GM10266 (cell line): Measurements from ENCODE around the gene SASH1.

Experiments used
- DNase-seq: peaks from one replicate; pipeline ENCODE4 v3.0.0; 2012; ENCODE audit errors: extremely low spot score
- TF ChIP-seq, protein P1 (sequence below): IDR thresholded peaks from 2 replicates; pipeline ENCODE4 v1.5.1; 2012; ENCODE audit warnings: mild to moderate bottlenecking, low read depth; ENCODE audit not compliant: control insufficient read depth, insufficient read depth; ENCODE audit errors: missing control alignments

The SASH1 gene

GRCh38 chr6:148395583-148396101 is 53.0 kb downstream of the SASH1 start:
- DNase-seq: no peak
- TF ChIP-seq, protein P1, sequence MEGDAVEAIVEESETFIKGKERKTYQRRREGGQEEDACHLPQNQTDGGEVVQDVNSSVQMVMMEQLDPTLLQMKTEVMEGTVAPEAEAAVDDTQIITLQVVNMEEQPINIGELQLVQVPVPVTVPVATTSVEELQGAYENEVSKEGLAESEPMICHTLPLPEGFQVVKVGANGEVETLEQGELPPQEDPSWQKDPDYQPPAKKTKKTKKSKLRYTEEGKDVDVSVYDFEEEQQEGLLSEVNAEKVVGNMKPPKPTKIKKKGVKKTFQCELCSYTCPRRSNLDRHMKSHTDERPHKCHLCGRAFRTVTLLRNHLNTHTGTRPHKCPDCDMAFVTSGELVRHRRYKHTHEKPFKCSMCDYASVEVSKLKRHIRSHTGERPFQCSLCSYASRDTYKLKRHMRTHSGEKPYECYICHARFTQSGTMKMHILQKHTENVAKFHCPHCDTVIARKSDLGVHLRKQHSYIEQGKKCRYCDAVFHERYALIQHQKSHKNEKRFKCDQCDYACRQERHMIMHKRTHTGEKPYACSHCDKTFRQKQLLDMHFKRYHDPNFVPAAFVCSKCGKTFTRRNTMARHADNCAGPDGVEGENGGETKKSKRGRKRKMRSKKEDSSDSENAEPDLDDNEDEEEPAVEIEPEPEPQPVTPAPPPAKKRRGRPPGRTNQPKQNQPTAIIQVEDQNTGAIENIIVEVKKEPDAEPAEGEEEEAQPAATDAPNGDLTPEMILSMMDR: no peak

DNA sequence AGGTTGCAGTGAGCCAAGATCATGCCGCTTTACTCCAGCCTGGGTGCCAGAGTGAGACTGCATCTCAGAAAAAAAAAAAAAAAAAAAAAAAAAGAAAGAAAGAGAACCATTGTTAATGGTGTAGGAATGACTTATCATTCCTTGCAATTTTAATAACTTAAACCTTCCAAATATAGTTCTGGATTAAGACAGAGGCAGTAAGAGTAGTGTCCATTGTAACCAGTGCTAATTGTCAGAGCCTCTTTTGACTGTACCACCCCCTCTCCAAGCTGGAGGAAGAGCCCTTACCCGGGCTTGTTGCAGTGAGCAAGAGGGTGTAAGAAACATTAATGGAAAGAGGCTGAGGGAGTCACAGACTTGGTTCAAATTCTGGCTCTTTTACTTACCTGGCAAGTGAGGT is 53.8 kb downstream of the SASH1 start:
- no peak for DNase-seq
- TF ChIP-seq, protein P1: no peak

GRCh38 chr6:148396926-148397325 is 54.3 kb downstream of the SASH1 start:
- TF ChIP-seq, protein P1: no peak
- no peak for DNase-seq

DNA sequence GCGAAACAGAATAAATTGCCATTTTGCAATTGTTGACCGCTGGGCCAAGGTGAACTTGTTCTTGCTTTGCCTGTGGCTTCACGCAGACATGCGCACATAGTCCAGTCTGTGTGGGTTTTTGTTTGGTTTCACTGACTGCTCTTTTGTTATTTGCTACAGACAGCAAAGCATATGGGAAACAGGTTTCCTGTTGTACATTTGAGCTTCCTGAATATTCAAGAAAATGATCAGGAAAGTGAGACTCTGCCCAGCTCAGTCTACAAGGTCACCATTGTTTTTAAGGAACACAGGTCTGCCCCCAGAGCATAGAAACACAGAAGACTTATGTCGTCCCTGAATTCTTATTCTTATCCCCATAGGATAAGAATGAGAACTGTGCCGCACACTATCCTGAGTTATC is 55.6 kb downstream of the SASH1 start:
- DNase-seq: no peak
- TF ChIP-seq, protein P1: no peak

DNA sequence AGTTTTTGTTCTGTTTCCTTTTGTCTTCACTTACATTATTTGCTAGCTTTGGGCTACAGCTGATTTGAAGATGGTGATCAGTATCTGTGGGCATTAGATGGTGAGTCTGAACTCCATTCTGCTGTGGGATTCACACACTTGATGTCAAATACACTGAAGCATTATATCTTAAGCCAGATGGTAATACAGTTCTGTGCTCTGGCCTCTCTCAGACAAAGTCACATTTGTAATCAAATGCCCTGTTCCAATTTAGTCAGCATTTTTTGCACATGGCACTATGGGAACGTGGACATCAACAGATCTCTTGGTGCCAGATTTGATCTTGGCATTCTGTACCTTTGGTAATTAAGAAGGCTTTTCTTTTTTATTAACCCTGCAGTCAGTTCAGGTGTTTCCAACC is 56.0 kb downstream of the SASH1 start:
- DNase-seq: no peak
- TF ChIP-seq, protein P1: no peak

GRCh38 chr6:148401571-148401970 is 58.9 kb downstream of the SASH1 start:
- TF ChIP-seq, protein P1: no peak
- no peak for DNase-seq

- no peak for DNase-seq
- TF ChIP-seq, protein P1: no peak
These were observed 61.9 kb downstream of the SASH1 start for GRCh38 chr6:148404456-148405054.
